PC-3 (cell line): Measurements from ENCODE around the gene IL1RAPL2. TPM values are rescaled to one million over a fixed set of nuclear protein-coding genes. Genes with fewer than 3 reads are reported as not detected.

Experiments used
- ATAC-seq: fragments of 200-7000 bp; cut with Tn5 transposase; 2 replicates; pipeline ENCODE4 v1.9.1; 2020; ENCODE audit warnings: mild to moderate bottlenecking, moderate library complexity
- BruUV-seq: library from RNA; stranded (reverse); fragments of 400-500 nt; replicated peaks from 2 replicates; lab custom pipeline; 2021; lab: Mats Ljungman, UMichigan
- CTCF ChIA-PET: fragments of 300-600 bp; sonication (Branson Sonifier 250); formaldehyde crosslinking; loops from one replicate; lab custom pipeline; 2022; ENCODE audit warnings: antibody characterized with exemption; lab: Charles Lee
- POLR2A ChIA-PET: fragments of 300-600 bp; sonication (Branson Sonifier 250); formaldehyde crosslinking; loops from one replicate; lab custom pipeline; 2022; ENCODE audit warnings: antibody characterized with exemption; ENCODE audit not compliant: unreplicated experiment; lab: Charles Lee
- DNase-seq: peaks from one replicate; pipeline ENCODE4 v3.0.0-alpha.2; 2015
- H2AFZ ChIP-seq: fragments of 300-600 bp; sonication (generic); 2 replicates; pipeline ENCODE4 v1.6.0; 2016; ENCODE audit warnings: antibody characterized with exemption, low read length
- H3F3A ChIP-seq: fragments of 300-600 bp; sonication (generic); one replicate; pipeline ENCODE4 v1.6.0; 2017; ENCODE audit warnings: antibody characterized with exemption, low read length, control low read depth, mild to moderate bottlenecking; ENCODE audit not compliant: unreplicated experiment
- H3K27ac ChIP-seq: fragments of 300-600 bp; sonication (generic); 2 replicates; pipeline ENCODE4 v1.5.1; 2016; ENCODE audit warnings: mild to moderate bottlenecking, low read length
- H3K27me3 ChIP-seq: fragments of 300-600 bp; sonication (generic); 2 replicates; pipeline ENCODE4 v1.6.1; 2016; ENCODE audit warnings: low read length, mixed read lengths
- H3K36me3 ChIP-seq: fragments of 300-600 bp; sonication (generic); 2 replicates; pipeline ENCODE4 v1.6.1; 2016; ENCODE audit warnings: low read depth, mixed run types, low read length, mixed read lengths
- H3K4me1 ChIP-seq: fragments of 300-600 bp; sonication (generic); 2 replicates; pipeline ENCODE4 v1.5.1; 2016; ENCODE audit warnings: low read length; ENCODE audit not compliant: insufficient read depth
- H3K4me2 ChIP-seq: fragments of 300-600 bp; sonication (generic); 2 replicates; pipeline ENCODE4 v1.6.0; 2016; ENCODE audit warnings: low read length
- H3K4me3 ChIP-seq: fragments of 300-600 bp; sonication (generic); 2 replicates; pipeline ENCODE4 v1.5.1; 2016; ENCODE audit warnings: mild to moderate bottlenecking, low read length, mixed read lengths
- H3K79me2 ChIP-seq: fragments of 300-600 bp; sonication (generic); 2 replicates; pipeline ENCODE4 v1.6.1; 2017; ENCODE audit warnings: low read length, mixed read lengths
- H3K9ac ChIP-seq: fragments of 300-600 bp; sonication (generic); 2 replicates; pipeline ENCODE4 v1.6.0; 2016; ENCODE audit warnings: mild to moderate bottlenecking, low read length
- H3K9me2 ChIP-seq: fragments of 300-600 bp; sonication (generic); replicated peaks from 2 replicates; pipeline ENCODE4 v1.6.1; 2016; ENCODE audit warnings: mixed run types, low read length, mixed read lengths
- H3K9me3 ChIP-seq: fragments of 300-600 bp; sonication (generic); 2 replicates; pipeline ENCODE4 v1.6.1; 2016; ENCODE audit warnings: low read length, mixed read lengths
- H4K20me1 ChIP-seq: fragments of 300-600 bp; sonication (generic); 2 replicates; pipeline ENCODE4 v1.6.1; 2016; ENCODE audit warnings: low read length, mixed read lengths
- CTCF ChIP-seq: fragments of 300-600 bp; sonication (generic); conservative IDR thresholded peaks from 2 replicates; pipeline ENCODE4 v1.5.1; 2017; ENCODE audit warnings: antibody characterized with exemption, low read depth, mild to moderate bottlenecking, low read length
- EZH2 ChIP-seq: fragments of 300-600 bp; sonication (generic); IDR thresholded peaks from one replicate; pipeline ENCODE4 v1.6.1; 2017; ENCODE audit warnings: antibody characterized with exemption, mild to moderate bottlenecking, low read length; ENCODE audit not compliant: unreplicated experiment
- EZH2phosphoT487 ChIP-seq: fragments of 300-600 bp; sonication (generic); IDR thresholded peaks from 2 replicates; pipeline ENCODE4 v1.6.1; 2018; ENCODE audit warnings: mild to moderate bottlenecking, antibody characterized with exemption, low read length, borderline replicate concordance
- intact Hi-C: fragments of 100-400 bp; cut with micrococcal nuclease; formaldehyde crosslinking; loops from 2 replicates; pipeline ENCODE4 v1.9.0; 2023
- total RNA-seq: library from RNA; depleted of rRNA; stranded (reverse); fragments of >200 nt; gene quantifications from 2 replicates; pipeline ENCODE4 v1.2.3, GENCODE V29; 2014

The IL1RAPL2 gene
- total RNA-seq, 1 experiment from 2014 or later: 0.62 TPM

GRCh38 chrX:104742355-104742754 lies 176.4 kb downstream of the IL1RAPL2 start:
- intact Hi-C loops: loop anchor here (1.0 to 10.0 kb wide), 3 partner anchors 112 to 232 kb away; no protein-coding TSS in a partner anchor
- H3K36me3 ChIP-seq: no peaks in the 10 kb centered on the region
- DNase-seq (peak; percentile 88), ATAC-seq (peak; percentile 91)
- no peak overlapping the region for H3K9ac ChIP-seq
- ChIA-PET POLR2A (interaction anchor here (0.5 to 1.0 kb wide), 2 partner anchors 22 to 112 kb away, joined by 3 read pairs; no protein-coding TSS in a partner anchor), CTCF (no interaction called here)
- no peak overlapping the region for H2AFZ ChIP-seq
- H3K79me2 ChIP-seq: no peaks in the 10 kb centered on the region
- peaks cover 37% of the 10 kb centered on the region for H3K4me1 ChIP-seq
- H4K20me1 ChIP-seq: no peaks in the 10 kb centered on the region
- TF ChIP-seq EZH2phosphoT487: no peak
- no peak for TF ChIP-seq CTCF
- H3K27ac ChIP-seq: peak overlapping the region; percentile 79
- H3F3A ChIP-seq: no peaks in the 10 kb centered on the region
- H3K9me2 ChIP-seq: no peaks in the 10 kb centered on the region
- H3K9me3 ChIP-seq: no peaks in the 10 kb centered on the region
- H3K4me3 ChIP-seq: peak overlapping the region; percentile 14; the same call in 1 of the 2 replicates
- BruUV-seq: no TSS peak
- H3K4me2 ChIP-seq: peak overlapping the region; percentile 65
- H3K27me3 ChIP-seq: no peaks in the 10 kb centered on the region

GRCh38 chrX:104745152-104745551 lies 179.2 kb downstream of the IL1RAPL2 start:
- Histone ChIP-seq H3K79me2 (no peaks in the 10 kb centered on the region), H3K9ac (no peak overlapping the region), H3K27ac (no peak overlapping the region), H3K4me2 (no peak overlapping the region), H3K27me3 (no peaks in the 10 kb centered on the region), H3K4me3 (no peak overlapping the region), H3K9me3 (no peaks in the 10 kb centered on the region), H4K20me1 (no peaks in the 10 kb centered on the region), H3K9me2 (no peaks in the 10 kb centered on the region), H3K36me3 (no peaks in the 10 kb centered on the region), H3F3A (no peaks in the 10 kb centered on the region), H3K4me1 (peaks cover 39% of the 10 kb centered on the region), H2AFZ (no peak overlapping the region)
- no peak for ATAC-seq
- ChIA-PET POLR2A (no interaction called here), CTCF (no interaction called here)
- intact Hi-C loops: loop anchor here (10.0 kb wide), 2 partner anchors 180 to 230 kb away; no protein-coding TSS in a partner anchor
- no peak for DNase-seq
- TF ChIP-seq EZH2phosphoT487 (no peak), EZH2 (no peak), CTCF (no peak)
- BruUV-seq: no TSS peak

- Histone ChIP-seq H3K36me3 (no peaks in the 10 kb centered on the region), H3K27ac (peak overlapping the region; percentile 57), H3K9me3 (no peaks in the 10 kb centered on the region), H3K79me2 (no peaks in the 10 kb centered on the region), H3K9ac (no peak overlapping the region), H3K4me2 (no peak overlapping the region; the same call in 1 of the 2 replicates), H3K4me1 (peaks cover 11% of the 10 kb centered on the region), H3K4me3 (no peak overlapping the region), H3F3A (no peaks in the 10 kb centered on the region), H2AFZ (no peak overlapping the region), H4K20me1 (no peaks in the 10 kb centered on the region), H3K27me3 (no peaks in the 10 kb centered on the region), H3K9me2 (no peaks in the 10 kb centered on the region)
- TF ChIP-seq EZH2: no peak
- TF ChIP-seq EZH2phosphoT487: no peak
- no peak for TF ChIP-seq CTCF
- peak; percentile 22; the same call in 1 of the 2 replicates for ATAC-seq
- no TSS peak for BruUV-seq
- ChIA-PET CTCF (no interaction called here), POLR2A (no interaction called here)
- DNase-seq: peak; percentile 52
- intact Hi-C loops: loop anchor here (10.0 kb wide), 2 partner anchors 175 to 225 kb away; no protein-coding TSS in a partner anchor
These were observed 184.1 kb downstream of the IL1RAPL2 start for GRCh38 chrX:104749951-104750610.
